Activated naive CD4-positive, alpha-beta T cell treated with anti-CD3 and anti-CD28 coated beads for 36 hours (primary cell): ENCODE data around the gene PTPRM. TPM values are rescaled to one million over a fixed set of nuclear protein-coding genes. Genes with fewer than 3 reads are reported as not detected.

Source experiments
- CTCF ChIA-PET: fragments of 350-600 bp; sonication (Branson Sonifier 250); formaldehyde crosslinking; loops from one replicate; lab custom pipeline; 2021; ENCODE audit warnings: antibody characterized with exemption; lab: Charles Lee
- DNase-seq: peaks from one replicate; pipeline ENCODE4 v3.0.0-alpha.2; 2020
- H3K27ac Mint-ChIP-seq: one replicate; pipeline ENCODE4 v1.8.0; 2021; ENCODE audit warnings: mild to moderate bottlenecking, mixed read lengths
- H3K27me3 Mint-ChIP-seq: one replicate; pipeline ENCODE4 v1.8.0; 2021; ENCODE audit warnings: low read depth, mixed read lengths
- H3K36me3 Mint-ChIP-seq: one replicate; pipeline ENCODE4 v1.8.0; 2021; ENCODE audit warnings: low read depth, mixed read lengths
- H3K4me1 Mint-ChIP-seq: one replicate; pipeline ENCODE4 v1.8.0; 2021; ENCODE audit warnings: low read depth, mixed read lengths
- H3K4me3 Mint-ChIP-seq: one replicate; pipeline ENCODE4 v1.8.0; 2021; ENCODE audit warnings: mild to moderate bottlenecking, moderate library complexity, mixed read lengths
- H3K9me3 Mint-ChIP-seq: one replicate; pipeline ENCODE4 v1.8.0; 2021; ENCODE audit warnings: mixed read lengths
- intact Hi-C: fragments of 100-400 bp; cut with micrococcal nuclease; formaldehyde crosslinking; loops from one replicate; pipeline ENCODE4 v1.15.1; 2023
- total RNA-seq, 2 experiments: library from RNA; stranded (reverse); gene quantifications; one replicate each; pipeline ENCODE4 v1.2.3, GENCODE V29; 2021

Gene PTPRM
- total RNA-seq, 2 experiments from 2014 or later = 4.3 to 6.1 TPM

GRCh38 chr18:7646174-7646886 is 79.2 kb downstream of the PTPRM start:
- H3K4me3 Mint-ChIP-seq = no peak overlapping the region
- intact Hi-C loops = no loop called here
- CTCF ChIA-PET = no interaction called here
- no peaks in the 10 kb centered on the region for H3K4me1 Mint-ChIP-seq
- no peaks in the 10 kb centered on the region for H3K27me3 Mint-ChIP-seq
- H3K27ac Mint-ChIP-seq = no peak overlapping the region
- no peak for DNase-seq
- H3K9me3 Mint-ChIP-seq = peaks cover 3% of the 10 kb centered on the region
- no peaks in the 10 kb centered on the region for H3K36me3 Mint-ChIP-seq

GRCh38 chr18:7647500-7647899 is 80.4 kb downstream of the PTPRM start:
- Mint-ChIP-seq H3K36me3 (no peaks in the 10 kb centered on the region), H3K27me3 (no peaks in the 10 kb centered on the region), H3K4me1 (no peaks in the 10 kb centered on the region), H3K9me3 (peaks cover 3% of the 10 kb centered on the region), H3K4me3 (no peak overlapping the region), H3K27ac (no peak overlapping the region)
- no peak for DNase-seq
- CTCF ChIA-PET = no interaction called here
- intact Hi-C loops = no loop called here

DNA sequence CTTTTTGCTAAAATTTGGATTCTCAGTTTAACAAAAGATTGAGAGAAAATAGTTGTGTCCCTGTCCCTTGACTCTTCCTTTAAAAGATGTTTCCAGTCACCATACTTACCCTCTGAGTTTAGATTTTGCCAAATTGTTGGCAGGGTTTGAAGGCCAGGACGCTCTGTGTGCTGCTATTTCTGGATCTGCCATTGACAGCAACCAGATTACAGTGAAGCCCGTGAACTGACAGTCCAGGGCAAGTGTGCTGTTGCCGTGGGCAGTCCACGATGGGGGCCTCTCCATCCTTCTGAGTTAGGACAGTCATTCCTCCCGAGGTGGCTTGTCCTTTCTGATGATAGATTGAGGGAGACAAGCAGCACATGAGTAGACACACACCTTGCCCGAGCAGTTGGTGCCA is 89.9 kb downstream of the PTPRM start:
- Mint-ChIP-seq H3K27ac (no peak overlapping the region), H3K27me3 (no peaks in the 10 kb centered on the region), H3K9me3 (peaks cover 2% of the 10 kb centered on the region), H3K4me3 (no peak overlapping the region), H3K4me1 (no peaks in the 10 kb centered on the region), H3K36me3 (no peaks in the 10 kb centered on the region)
- DNase-seq = no peak
- intact Hi-C loops = no loop called here
- CTCF ChIA-PET = no interaction called here

- Mint-ChIP-seq H3K36me3 (no peaks in the 10 kb centered on the region), H3K9me3 (no peaks in the 10 kb centered on the region), H3K4me3 (no peak overlapping the region), H3K27me3 (no peaks in the 10 kb centered on the region), H3K4me1 (no peaks in the 10 kb centered on the region), H3K27ac (no peak overlapping the region)
- no peak for DNase-seq
- CTCF ChIA-PET = no interaction called here
- intact Hi-C loops = no loop called here
These were observed 90.8 kb downstream of the PTPRM start for GRCh38 chr18:7657937-7658336.

DNA sequence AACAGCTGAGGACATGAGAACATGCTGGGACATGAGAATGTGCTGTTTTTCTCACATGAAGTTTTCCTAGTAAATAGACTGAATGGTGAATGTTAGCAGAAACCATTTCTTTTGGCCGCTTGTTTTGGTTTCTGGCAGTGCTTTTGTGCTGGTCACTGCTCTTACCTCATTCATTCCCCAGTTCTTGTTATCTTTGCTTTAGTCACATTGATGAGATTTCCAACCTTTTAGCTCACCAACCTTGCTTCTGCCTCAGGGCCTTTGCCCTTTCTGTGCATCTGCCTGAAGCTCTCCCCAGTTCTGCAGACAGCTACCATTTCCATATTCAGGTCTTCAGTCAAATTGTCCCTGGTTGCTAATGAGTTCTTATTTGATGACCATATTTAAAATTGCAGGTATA is 91.6 kb downstream of the PTPRM start:
- Mint-ChIP-seq H3K4me3 (no peak overlapping the region), H3K9me3 (no peaks in the 10 kb centered on the region), H3K36me3 (no peaks in the 10 kb centered on the region), H3K4me1 (no peaks in the 10 kb centered on the region), H3K27me3 (no peaks in the 10 kb centered on the region), H3K27ac (no peak overlapping the region)
- no peak for DNase-seq
- intact Hi-C loops = no loop called here
- CTCF ChIA-PET = no interaction called here

GRCh38 chr18:7661207-7661606 is 94.1 kb downstream of the PTPRM start:
- no peaks in the 10 kb centered on the region for H3K4me1 Mint-ChIP-seq
- intact Hi-C loops = no loop called here
- no peaks in the 10 kb centered on the region for H3K9me3 Mint-ChIP-seq
- CTCF ChIA-PET = no interaction called here
- no peak overlapping the region for H3K4me3 Mint-ChIP-seq
- no peaks in the 10 kb centered on the region for H3K36me3 Mint-ChIP-seq
- H3K27me3 Mint-ChIP-seq = no peaks in the 10 kb centered on the region
- no peak overlapping the region for H3K27ac Mint-ChIP-seq
- DNase-seq = no peak

- Mint-ChIP-seq H3K9me3 (no peaks in the 10 kb centered on the region), H3K27ac (no peak overlapping the region), H3K4me3 (no peak overlapping the region), H3K27me3 (no peaks in the 10 kb centered on the region), H3K36me3 (no peaks in the 10 kb centered on the region), H3K4me1 (no peaks in the 10 kb centered on the region)
- intact Hi-C loops = no loop called here
- CTCF ChIA-PET = no interaction called here
- DNase-seq = no peak
These were observed 95.8 kb downstream of the PTPRM start for GRCh38 chr18:7662866-7663265.

- no peaks in the 10 kb centered on the region for H3K4me1 Mint-ChIP-seq
- H3K27ac Mint-ChIP-seq = no peak overlapping the region
- no peaks in the 10 kb centered on the region for H3K27me3 Mint-ChIP-seq
- DNase-seq = no peak
- intact Hi-C loops = no loop called here
- no peaks in the 10 kb centered on the region for H3K9me3 Mint-ChIP-seq
- no peaks in the 10 kb centered on the region for H3K36me3 Mint-ChIP-seq
- no peak overlapping the region for H3K4me3 Mint-ChIP-seq
- CTCF ChIA-PET = no interaction called here
These were observed 96.5 kb downstream of the PTPRM start for GRCh38 chr18:7663366-7664312.

- H3K27ac Mint-ChIP-seq = no peak overlapping the region
- H3K4me3 Mint-ChIP-seq = no peak overlapping the region
- no peaks in the 10 kb centered on the region for H3K36me3 Mint-ChIP-seq
- H3K4me1 Mint-ChIP-seq = no peaks in the 10 kb centered on the region
- no peaks in the 10 kb centered on the region for H3K27me3 Mint-ChIP-seq
- intact Hi-C loops = no loop called here
- H3K9me3 Mint-ChIP-seq = no peaks in the 10 kb centered on the region
- CTCF ChIA-PET = interaction anchor here (0.7 kb wide), 1 partner anchor 325 kb away, joined by 3 read pairs; no protein-coding TSS in a partner anchor
- no peak for DNase-seq
These were observed 99.2 kb downstream of the PTPRM start for GRCh38 chr18:7666195-7666776.

DNA sequence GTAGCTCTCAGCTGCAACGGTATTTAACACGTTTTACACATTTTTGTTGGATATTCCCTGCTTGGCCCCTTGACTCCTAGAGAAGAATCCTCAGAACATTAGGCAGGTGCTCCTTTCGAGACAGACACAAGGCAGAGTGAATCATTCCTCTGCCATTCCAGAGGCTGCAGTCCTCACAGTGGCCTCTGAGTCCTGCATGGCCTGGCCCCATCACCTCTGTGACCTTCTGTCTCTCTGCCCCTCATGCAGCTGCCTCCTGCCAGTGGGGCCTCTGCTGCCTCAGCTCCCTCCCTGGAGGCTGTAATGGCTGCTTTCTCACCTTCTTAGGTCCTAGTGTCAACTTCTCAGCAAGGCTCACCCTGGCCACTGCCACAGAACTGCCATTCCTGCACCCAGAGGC is 101.3 kb downstream of the PTPRM start:
- Mint-ChIP-seq H3K27ac (no peak overlapping the region), H3K4me1 (no peaks in the 10 kb centered on the region), H3K9me3 (no peaks in the 10 kb centered on the region), H3K36me3 (no peaks in the 10 kb centered on the region), H3K4me3 (no peak overlapping the region), H3K27me3 (no peaks in the 10 kb centered on the region)
- intact Hi-C loops = no loop called here
- DNase-seq = no peak
- CTCF ChIA-PET = no interaction called here

GRCh38 chr18:7669361-7669760 is 102.2 kb downstream of the PTPRM start:
- DNase-seq = no peak
- intact Hi-C loops = no loop called here
- Mint-ChIP-seq H3K27ac (no peak overlapping the region), H3K4me3 (no peak overlapping the region), H3K27me3 (no peaks in the 10 kb centered on the region), H3K4me1 (no peaks in the 10 kb centered on the region), H3K9me3 (no peaks in the 10 kb centered on the region), H3K36me3 (no peaks in the 10 kb centered on the region)
- CTCF ChIA-PET = interaction anchor here (0.6 kb wide), 1 partner anchor 174 kb away, joined by 3 read pairs; no protein-coding TSS in a partner anchor

GRCh38 chr18:7671105-7671504 is 104.0 kb downstream of the PTPRM start:
- CTCF ChIA-PET = no interaction called here
- Mint-ChIP-seq H3K36me3 (no peaks in the 10 kb centered on the region), H3K4me3 (no peak overlapping the region), H3K9me3 (no peaks in the 10 kb centered on the region), H3K4me1 (no peaks in the 10 kb centered on the region), H3K27me3 (no peaks in the 10 kb centered on the region), H3K27ac (no peak overlapping the region)
- no peak for DNase-seq
- intact Hi-C loops = no loop called here
